HG03575 (cell line): ENCODE data around the gene MAU2.

Experiments used
- ATAC-seq: cut with Tn5 transposase; IDR thresholded peaks from one replicate; pipeline ENCODE4 v1.9.1; 2021; ENCODE audit not compliant: unreplicated experiment, insufficient number of reproducible peaks, low FRiP score; ENCODE audit errors: extremely low read depth

MAU2 gene, protein sequence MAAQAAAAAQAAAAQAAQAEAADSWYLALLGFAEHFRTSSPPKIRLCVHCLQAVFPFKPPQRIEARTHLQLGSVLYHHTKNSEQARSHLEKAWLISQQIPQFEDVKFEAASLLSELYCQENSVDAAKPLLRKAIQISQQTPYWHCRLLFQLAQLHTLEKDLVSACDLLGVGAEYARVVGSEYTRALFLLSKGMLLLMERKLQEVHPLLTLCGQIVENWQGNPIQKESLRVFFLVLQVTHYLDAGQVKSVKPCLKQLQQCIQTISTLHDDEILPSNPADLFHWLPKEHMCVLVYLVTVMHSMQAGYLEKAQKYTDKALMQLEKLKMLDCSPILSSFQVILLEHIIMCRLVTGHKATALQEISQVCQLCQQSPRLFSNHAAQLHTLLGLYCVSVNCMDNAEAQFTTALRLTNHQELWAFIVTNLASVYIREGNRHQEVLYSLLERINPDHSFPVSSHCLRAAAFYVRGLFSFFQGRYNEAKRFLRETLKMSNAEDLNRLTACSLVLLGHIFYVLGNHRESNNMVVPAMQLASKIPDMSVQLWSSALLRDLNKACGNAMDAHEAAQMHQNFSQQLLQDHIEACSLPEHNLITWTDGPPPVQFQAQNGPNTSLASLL

GRCh38 chr19:19320361-19321140 is at the start of gene MAU2, which contains the start of gene SUGP1:
Gene MAU2, plus strand, starts transcription at chr19:19320829. Its CDS starts 31 bp downstream, at chr19:19320860.
Gene SUGP1, minus strand, starts transcription at chr19:19320509. Its CDS starts 13 bp downstream, at chr19:19320496.
- ATAC-seq, result peak; percentile 74

DNA sequence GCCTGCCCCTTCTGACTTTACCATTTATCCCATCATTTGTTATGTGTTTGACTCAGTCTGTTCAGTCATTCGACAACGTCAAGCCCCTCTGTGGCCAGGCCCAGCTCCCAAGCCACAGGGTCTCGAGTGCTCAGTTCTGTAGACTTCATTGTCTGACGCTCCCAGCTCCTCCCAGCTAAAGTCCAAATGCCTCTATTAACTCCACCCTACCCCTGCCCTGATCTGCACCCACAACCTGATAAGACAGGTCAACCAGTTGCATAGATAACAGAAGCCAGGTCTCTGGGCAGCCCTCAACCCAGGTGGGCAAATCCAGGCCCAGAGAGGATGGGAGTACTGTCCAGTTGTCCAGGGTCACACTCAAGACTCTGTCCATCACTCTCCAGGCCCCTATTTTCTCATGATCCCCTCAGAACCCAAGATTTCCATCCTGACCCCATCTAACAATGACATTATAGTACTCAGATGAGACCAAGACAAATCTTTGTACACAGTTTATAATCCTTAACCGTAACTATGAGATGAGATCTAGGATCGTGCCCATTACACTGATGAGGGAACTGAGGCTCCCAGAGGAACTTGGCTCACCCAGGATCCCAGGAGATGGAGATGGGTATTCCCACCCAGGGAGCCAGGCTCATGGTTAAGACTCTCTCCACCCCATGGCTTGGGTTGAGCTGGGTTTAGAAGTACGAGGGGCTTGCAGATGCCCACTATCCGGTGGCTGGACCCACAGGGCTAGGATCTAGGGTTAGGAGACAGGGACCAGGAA is 48.6 kb upstream of the MAU2 start:
- no peak for ATAC-seq

DNA sequence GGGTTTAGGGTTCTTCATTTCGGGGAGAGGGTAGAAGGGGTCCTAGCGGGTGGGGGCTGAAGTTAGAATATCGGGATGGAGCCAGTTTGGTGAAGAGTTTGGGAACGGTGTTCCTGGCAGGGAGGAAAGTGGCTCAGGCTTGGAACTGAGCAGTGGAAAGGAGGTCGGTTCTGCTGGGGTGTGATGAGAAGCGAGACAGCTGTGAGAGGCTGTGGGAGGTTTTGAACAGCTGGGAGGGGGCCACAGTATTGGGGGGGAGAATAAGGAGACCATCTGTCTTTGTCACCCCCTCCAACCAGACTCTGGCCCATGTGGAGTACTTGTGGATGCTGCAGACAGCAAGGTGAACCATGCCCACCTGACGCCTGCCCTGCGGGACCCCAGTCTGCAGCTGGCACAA is 46.5 kb upstream of the MAU2 start:
- ATAC-seq, result no peak

- ATAC-seq, result no peak
These were observed 45.7 kb upstream of the MAU2 start for GRCh38 chr19:19274716-19275565.

DNA sequence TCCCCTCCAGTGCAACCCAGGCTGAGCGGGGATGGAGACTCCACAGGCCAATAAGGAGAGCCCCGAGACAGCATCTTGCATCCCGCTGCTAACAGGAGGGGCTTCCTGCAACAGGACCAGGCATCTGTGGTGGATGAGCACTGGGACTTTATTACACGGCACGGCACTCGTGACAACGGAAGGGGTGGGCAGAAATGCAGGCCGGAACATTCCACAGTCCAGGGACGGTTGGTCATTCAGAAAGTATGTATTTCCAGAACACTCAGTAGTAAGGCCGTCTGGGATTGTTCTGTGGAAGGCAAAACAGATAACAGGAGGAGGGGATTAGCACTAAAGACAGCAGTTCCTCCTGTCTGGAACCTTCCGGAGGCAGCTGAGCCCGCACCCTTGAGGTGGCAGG is 44.2 kb upstream of the MAU2 start:
- no peak for ATAC-seq

GRCh38 chr19:19276851-19277250 is 43.8 kb upstream of the MAU2 start:
- ATAC-seq, result no peak

DNA sequence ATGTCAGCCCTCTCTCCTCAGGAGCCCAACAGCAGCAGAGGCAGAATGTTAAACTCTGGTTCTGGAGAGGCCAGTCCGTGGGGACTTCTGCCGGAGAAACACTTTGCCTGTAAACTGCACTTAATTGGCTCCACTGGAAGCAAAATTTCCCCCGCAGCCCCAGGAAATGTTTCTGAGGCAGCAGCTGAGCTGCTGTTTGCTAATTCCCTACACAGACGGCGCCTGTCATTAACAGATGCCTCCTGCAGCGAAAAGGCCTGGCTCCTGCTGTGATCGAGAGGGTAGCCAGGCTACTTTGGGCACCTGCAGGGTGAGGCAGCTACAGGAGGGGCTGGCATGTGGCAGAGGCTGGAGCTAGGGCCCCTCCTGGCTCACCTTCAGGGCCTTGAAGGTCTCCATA is 42.3 kb upstream of the MAU2 start:
- no peak for ATAC-seq

DNA sequence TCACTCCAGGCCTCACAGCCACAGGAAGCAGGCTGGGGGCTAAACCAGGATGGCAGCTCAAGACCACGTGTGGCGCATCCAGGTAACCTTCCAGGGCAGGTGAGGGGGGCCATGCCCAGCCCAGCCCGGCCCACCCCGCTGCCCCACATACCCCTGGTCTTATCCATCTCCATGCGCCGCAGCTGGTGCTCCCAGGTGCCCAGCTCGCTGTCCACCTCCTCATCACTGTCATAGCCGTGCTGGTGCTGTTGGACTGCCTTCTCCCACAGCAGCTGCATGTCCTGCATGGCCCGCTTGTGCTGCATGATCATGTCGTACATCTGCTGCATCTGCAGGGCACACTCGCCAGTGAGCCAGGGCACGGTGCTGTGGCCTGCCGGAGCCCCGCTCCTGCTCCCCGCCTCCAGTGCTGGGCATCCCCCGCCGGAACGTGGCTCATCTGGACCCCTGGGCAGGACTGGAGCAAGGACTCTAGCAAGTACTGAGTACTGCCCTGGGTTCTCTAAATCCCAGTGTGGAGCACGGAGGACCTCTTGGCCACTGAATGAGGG is 41.5 kb upstream of the MAU2 start:
- no peak for ATAC-seq

DNA sequence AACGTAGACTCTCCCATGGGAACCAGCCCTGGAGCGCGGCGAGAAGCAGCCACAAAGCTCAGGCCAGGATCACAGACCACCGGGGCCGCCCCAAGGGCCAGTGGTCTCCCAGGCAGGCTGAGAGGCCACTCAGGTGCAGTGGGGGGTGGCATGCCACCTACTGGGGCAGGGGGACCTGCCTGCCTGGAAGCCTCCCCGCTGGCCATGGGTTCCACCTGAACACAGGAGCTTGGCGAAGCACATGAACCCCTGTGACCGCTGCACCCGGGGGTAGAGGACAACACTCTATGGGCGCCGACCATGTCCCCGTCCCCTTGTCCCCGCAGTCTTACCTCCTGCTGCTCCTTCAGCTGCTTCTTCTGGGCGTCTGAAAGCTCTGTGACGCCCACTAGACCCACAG is 40.8 kb upstream of the MAU2 start:
- ATAC-seq, result no peak

DNA sequence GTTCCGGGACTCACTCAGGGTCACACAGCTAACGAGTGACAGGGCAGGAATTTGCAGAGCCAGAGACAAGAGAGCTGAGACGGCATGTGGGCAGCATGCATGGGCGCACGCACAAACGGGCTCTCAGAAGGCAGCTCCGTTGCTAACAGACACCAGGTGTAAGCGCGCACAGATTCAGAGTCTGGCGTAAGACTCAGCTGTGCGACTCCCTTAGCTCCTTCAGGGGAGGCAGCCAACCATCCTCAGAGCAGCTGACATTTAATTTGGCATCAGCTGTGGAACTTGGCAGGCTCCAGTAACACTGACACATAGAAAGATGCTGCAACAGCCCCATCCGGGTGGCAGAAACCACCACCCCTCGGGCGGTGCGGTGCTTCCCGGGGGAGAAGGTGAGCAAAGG is 40.1 kb upstream of the MAU2 start:
- ATAC-seq, result no peak

DNA sequence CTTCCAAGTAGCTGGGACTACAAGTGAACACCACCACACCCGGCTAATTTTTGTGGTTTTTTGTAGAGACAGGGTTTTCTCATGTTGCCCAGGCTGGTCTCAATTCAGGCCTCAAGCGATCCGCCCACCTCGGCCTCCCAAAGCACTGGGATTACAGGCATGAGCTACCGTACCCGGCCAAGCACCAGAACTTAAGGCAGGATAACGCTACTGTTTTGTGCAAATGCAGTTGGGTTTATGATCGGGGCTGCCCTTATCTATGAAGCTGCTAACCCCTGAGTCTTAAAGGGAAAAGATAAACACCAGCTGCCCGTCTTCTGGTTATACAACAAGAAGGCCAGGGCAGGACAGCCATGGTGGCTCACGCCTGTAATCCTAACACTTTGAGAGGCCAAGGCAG is 34.9 kb upstream of the MAU2 start:
- ATAC-seq, result no peak

- ATAC-seq, result no peak
These were observed 28.0 kb upstream of the MAU2 start for GRCh38 chr19:19292607-19293006.

DNA sequence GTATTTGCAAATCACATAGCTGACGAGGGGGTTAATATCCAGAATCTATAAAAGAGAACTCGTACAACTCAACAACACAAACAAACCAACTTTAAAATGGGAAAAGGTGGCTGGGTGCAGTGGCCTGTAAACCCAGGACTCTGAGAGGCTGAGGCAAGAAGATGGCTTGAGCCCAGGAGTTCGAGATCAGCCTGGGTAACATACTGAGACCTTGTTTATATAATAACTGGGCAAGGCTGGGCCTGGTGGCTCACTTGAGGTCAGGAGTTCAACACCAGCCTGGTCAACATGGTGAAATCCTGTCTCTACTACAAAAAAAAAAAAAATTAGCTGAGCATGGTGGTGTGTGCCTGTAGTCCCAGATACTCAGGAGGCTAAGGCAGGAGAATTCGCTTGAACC is 25.7 kb upstream of the MAU2 start:
- no peak for ATAC-seq

DNA sequence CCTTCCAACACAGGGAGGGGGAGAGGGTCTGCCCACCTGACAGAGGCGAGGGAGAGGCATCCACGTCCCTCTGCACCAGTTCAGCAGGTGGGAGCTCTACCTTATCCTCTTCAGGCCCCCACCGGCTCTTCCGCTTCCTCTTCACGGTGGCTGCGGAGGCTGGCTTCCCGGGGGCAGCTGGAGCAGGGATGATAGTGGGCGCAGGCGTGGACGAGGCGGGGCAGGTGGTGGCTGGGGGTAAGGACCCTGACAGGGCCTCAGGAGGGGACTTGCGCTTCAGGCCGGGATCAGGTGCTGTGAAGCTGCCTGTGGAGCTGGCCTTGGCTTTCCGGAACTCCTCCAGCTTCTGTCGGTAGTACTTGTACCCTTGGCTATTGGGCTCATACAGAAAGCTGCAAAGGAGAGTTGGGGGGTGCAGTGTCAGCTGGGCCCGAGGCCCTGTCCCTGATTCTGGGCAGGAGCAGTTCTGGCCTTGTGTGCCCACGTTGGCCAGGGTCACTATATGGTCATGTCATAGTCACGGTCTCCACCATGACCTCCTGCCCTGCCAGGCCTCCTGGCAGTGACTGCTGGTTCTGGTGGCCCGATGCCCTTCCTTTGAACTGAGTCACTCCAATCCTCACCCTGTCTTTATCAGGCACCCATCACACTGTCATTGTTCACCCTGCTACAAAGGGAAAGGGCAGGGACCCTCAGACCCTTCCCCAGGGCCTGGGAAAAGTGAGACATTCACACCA is 23.5 kb upstream of the MAU2 start:
- no peak for ATAC-seq

- ATAC-seq, result no peak
These were observed 22.9 kb upstream of the MAU2 start for GRCh38 chr19:19297759-19298158.

- ATAC-seq, result no peak
These were observed 20.0 kb upstream of the MAU2 start for GRCh38 chr19:19300613-19301012.

GRCh38 chr19:19303411-19303810 is 17.2 kb upstream of the MAU2 start:
- no peak for ATAC-seq
